ENCODE measurements around the gene PCDHGB1. TPM values are rescaled to one million over a fixed set of nuclear protein-coding genes. Genes with fewer than 3 reads are reported as not detected.
"Not testable (repeated sequence)": the region's sequence is repeated elsewhere in the genome, so short reads cannot be mapped to it uniquely, and the experiment has no call there.

The PCDHGB1 gene
- total RNA-seq, 1 donor from 2014 or later = 7.1 TPM

DNA sequence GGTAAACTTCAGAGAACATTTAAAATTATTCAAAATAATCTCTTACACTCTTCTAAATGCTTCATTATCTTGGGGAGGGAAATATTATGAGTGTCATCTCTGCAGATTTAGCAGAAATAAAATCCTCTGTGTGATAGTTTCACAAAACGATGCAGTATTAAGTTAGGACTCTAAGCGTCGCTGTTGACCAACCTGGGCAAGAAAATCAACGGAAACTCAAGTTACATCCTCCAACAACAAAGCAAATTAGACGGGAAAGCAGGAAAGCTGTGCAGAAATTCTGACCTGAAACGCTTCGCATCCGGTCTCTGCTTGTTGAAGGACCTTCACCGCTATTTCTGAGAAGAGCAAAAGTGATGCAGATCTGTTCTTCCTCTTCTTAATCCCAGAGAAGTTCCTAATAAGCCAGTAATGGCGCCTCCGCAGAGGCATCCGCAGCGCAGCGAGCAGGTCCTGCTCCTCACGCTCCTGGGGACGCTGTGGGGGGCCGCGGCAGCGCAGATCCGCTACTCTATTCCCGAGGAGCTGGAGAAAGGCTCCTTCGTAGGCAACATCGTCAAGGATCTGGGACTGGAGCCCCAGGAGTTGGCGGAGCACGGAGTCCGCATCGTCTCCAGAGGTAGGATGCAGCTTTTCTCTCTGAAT lies 23.9 kb downstream of the PCDHGB1 start, which contains the start of gene PCDHGA6:
TSS of gene PCDHGA6 (plus strand) at position 219 of the 645 bp plus-strand sequence. CDS start at position 412, 193 bp downstream.
- intact Hi-C loops (cut with micrococcal nuclease) = no loop called here
- DNase-seq (no peak), ATAC-seq (no peak)

- ATAC-seq (peak; percentile 62), DNase-seq (peak; percentile 35)
- intact Hi-C loops (cut with micrococcal nuclease) = no loop called here
These were observed 24.7 kb downstream of the PCDHGB1 start for GRCh38 chr5:141374627-141375026.

GRCh38 chr5:141375444-141376155 lies 25.7 kb downstream of the PCDHGB1 start:
- DNase-seq; ATAC-seq; intact Hi-C loops (cut with micrococcal nuclease): not testable (repeated sequence)

DNA sequence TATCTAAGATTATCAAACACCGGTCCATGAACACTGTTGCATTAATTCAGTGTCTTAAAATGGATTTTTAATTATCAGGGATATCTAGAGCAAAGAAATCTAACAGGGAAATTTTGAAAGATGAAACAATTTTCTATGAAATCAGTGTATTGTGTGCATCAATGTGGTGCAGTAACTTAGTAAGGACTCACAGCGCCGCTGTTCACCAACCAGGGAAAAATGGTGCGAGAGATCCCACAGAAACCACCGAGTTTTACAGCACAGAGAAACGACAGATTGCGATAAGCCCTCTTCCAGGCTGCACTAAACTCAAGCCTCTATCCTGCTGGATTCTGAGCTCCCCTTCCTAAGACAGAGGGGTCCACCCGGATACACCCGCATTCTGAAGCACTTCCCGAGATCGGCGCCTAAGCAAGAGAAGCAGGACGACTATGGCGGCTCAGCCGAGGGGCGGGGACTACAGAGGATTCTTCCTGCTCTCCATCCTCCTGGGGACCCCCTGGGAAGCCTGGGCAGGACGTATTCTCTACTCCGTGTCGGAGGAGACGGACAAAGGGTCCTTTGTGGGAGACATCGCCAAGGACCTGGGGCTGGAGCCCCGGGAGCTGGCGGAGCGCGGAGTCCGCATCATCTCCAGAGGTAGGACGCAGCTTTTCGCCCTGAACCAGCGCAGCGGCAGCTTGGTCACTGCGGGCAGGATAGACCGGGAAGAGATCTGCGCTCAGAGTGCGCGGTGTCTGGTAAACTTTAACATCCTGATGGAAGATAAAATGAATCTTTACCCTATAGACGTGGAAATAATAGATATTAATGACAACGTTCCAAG lies 32.8 kb downstream of the PCDHGB1 start, which contains the start of gene PCDHGA7:
TSS of gene PCDHGA7 (plus strand) at position 274 of the 826 bp plus-strand sequence. CDS start at position 432, 158 bp downstream.
- no peak for DNase-seq
- ATAC-seq = peak; percentile 39
- intact Hi-C loops (cut with micrococcal nuclease) = no loop called here

DNA sequence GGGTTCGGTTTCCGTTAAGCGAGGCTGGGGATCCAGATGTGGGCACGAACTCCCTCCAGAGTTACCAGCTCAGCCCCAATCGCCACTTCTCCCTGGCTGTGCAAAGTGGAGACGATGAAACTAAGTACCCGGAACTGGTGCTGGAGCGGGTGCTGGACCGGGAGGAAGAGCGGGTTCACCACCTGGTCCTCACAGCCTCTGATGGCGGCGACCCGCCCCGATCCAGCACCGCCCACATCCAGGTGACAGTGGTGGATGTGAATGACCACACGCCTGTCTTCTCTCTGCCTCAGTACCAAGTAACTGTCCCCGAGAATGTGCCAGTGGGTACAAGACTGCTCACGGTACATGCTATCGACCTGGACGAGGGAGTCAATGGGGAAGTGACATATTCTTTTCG lies 33.4 kb downstream of the PCDHGB1 start:
- intact Hi-C loops (cut with micrococcal nuclease) = no loop called here
- no peak for DNase-seq
- ATAC-seq = no peak

GRCh38 chr5:141384471-141385267 lies 34.8 kb downstream of the PCDHGB1 start:
- no peak for DNase-seq

GRCh38 chr5:141387557-141388311 lies 37.8 kb downstream of the PCDHGB1 start, which contains the start of gene PCDHGB4:
Gene PCDHGB4, plus strand, starts transcription at chr5:141387698. Its CDS starts 187 bp downstream, at chr5:141387885.
- intact Hi-C loops (cut with micrococcal nuclease) = not testable (repeated sequence)
- peak; percentile 92 for ATAC-seq
- peak; percentile 67 for DNase-seq

More at GRCh38 chr5:141384471-141385267, 34.8 kb downstream of the PCDHGB1 start:
- no peak for ATAC-seq
- intact Hi-C loops (cut with micrococcal nuclease) = no loop called here

- intact Hi-C loops (cut with micrococcal nuclease) = no loop called here
- ATAC-seq (no peak), DNase-seq (no peak)
These were observed 38.8 kb downstream of the PCDHGB1 start for GRCh38 chr5:141388661-141389060.

DNA sequence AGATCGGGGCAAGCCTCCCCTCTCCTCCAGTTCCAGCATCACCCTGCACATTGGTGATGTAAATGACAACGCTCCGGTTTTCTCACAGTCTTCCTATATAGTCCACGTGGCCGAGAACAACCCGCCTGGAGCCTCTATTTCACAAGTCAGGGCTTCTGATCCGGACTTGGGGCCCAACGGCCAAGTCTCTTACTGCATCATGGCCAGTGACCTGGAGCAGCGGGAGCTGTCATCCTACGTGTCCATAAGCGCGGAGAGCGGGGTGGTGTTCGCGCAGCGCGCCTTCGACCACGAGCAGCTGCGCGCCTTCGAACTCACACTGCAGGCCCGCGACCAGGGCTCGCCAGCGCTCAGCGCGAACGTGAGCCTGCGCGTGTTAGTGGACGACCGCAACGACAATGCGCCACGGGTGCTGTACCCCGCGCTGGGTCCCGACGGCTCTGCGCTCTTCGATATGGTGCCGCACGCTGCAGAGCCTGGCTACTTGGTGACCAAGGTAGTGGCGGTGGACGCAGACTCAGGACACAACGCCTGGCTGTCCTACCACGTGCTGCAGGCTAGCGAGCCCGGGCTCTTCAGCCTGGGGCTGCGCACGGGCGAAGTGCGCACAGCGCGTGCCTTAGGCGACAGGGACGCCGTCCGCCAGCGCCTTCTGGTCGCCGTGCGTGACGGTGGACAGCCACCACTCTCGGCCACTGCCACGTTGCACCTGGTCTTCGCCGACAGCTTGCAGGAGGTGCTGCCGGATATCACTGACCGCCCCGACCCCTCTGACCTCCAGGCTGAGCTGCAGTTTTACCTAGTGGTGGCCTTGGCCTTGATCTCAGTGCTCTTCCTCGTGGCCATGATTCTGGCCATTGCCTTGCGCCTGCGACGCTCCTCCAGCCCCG lies 39.5 kb downstream of the PCDHGB1 start:
- ATAC-seq = no peak
- intact Hi-C loops (cut with micrococcal nuclease) = no loop called here
- no peak for DNase-seq

GRCh38 chr5:141392429-141393198 lies 42.7 kb downstream of the PCDHGB1 start, which contains the start of gene PCDHGA8:
Gene PCDHGA8, plus strand, starts transcription at chr5:141392633. Its CDS starts 181 bp downstream, at chr5:141392814.
- ATAC-seq (no peak), DNase-seq (no peak)
- intact Hi-C loops (cut with micrococcal nuclease) = no loop called here

- intact Hi-C loops (cut with micrococcal nuclease) = no loop called here
- ATAC-seq = no peak
- no peak for DNase-seq
These were observed 43.4 kb downstream of the PCDHGB1 start for GRCh38 chr5:141393267-141393666.

DNA sequence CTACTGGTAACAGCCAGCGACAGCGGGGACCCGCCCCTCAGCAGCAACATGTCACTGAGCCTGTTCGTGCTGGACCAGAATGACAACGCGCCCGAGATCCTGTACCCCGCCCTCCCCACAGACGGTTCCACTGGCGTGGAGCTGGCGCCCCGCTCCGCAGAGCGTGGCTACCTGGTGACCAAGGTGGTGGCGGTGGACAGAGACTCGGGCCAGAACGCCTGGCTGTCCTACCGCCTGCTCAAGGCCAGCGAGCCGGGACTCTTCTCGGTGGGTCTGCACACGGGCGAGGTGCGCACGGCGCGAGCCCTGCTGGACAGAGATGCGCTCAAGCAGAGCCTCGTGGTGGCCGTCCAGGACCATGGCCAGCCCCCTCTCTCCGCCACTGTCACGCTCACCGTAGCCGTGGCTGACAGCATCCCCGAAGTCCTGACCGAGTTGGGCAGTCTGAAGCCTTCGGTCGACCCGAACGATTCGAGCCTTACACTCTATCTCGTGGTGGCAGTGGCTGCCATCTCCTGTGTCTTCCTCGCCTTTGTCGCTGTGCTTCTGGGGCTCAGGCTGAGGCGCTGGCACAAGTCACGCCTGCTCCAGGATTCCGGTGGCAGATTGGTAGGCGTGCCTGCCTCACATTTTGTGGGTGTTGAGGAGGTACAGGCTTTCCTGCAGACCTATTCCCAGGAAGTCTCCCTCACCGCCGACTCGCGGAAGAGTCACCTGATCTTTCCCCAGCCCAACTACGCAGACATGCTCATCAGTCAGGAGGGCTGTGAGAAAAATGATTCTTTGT lies 44.7 kb downstream of the PCDHGB1 start:
- intact Hi-C loops (cut with micrococcal nuclease); ATAC-seq; DNase-seq: not testable (repeated sequence)

DNA sequence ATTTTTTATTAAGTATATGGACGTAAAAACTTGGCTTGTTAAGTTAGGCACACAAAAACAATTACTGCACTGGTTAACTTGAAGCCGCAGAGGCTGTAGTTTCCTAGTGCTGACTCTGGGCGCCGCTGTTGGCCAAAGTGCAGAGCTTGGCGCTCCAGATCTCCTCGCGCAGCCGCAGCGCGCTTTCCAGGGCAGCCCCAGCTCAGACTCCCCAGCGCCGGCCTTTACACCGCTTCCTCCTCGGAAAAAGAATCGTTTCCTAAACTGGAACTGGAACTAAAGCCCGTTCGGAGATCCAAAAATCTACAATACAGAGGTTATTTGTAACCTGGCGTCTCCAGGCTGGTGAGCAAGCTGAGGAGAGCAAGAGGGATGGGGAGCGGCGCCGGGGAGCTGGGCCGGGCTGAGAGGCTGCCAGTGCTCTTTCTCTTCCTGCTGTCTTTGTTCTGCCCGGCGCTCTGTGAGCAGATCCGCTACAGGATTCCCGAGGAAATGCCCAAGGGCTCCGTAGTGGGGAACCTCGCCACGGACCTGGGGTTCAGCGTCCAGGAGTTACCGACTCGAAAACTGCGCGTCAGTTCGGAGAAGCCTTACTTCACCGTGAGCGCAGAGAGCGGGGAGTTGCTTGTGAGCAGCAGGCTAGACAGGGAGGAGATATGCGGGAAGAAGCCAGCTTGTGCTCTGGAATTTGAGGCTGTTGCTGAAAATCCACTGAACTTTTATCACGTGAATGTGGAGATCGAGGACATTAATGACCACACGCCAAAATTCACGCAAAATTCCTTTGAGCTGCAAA lies 48.1 kb downstream of the PCDHGB1 start, which contains the start of gene PCDHGB5:
TSS of gene PCDHGB5 (plus strand) at position 192 of the 796 bp plus-strand sequence. CDS start at position 373, 181 bp downstream.
- ATAC-seq (peak; percentile 96), DNase-seq (peak; percentile 68)
- intact Hi-C loops (cut with micrococcal nuclease) = not testable (repeated sequence)

- peak; percentile 43 for ATAC-seq
- intact Hi-C loops (cut with micrococcal nuclease) = no loop called here
- DNase-seq = no peak
These were observed 48.7 kb downstream of the PCDHGB1 start for GRCh38 chr5:141398608-141399007.

Data from left ventricle myocardium superior (tissue), 1 donor.